Heart left ventricle (tissue), 13 donors: Measurements from ENCODE around the gene CFAP97D2.

Source experiments
- POLR2A ChIP-seq, 2 donors: fragments of 450-650 bp; IDR thresholded peaks; one replicate each; pipeline ENCODE4 v1.6.1; 2017; ENCODE audit warnings: antibody characterized with exemption in 2 of 2, mild to moderate bottlenecking in 2 of 2, moderate library complexity in 2 of 2
- TF ChIP-seq, protein P1 (sequence below), 12 donors: fragments of 200-600 bp; sonication (generic) in 4 of 12; IDR thresholded peaks; one replicate each; pipeline versions ENCODE4 v1.5.0 to v1.8.0; 2018 to 2022; ENCODE audit warnings: antibody characterized with exemption in 12 of 12, mild to moderate bottlenecking in 5 of 12
- donor health status: ischemic (EF 13 %, LVEDD 7.1; RV severe dilation, severe dysfunction).
- donor health status: DM: no; HTN: yes; CAD: no.
- donor health status: DM: no; HTN: no; CAD: no.
- donor health status: ischemic (EF 25% LVEDD 6.9; RV normal size, moderate dysfunction).
- donor health status: ischemic (EF 25% LVEDD 5.7; RV mildly dilated, moderate dysfunction).
- donor health status: ischemic (EF 35%, LVEDD 5.7; RV mildly dilated, moderate dysfunction).
- donor health status: nonischemic (EF 11% LVEDD 7.7; RV severe dilation, severe dysfunction).
- donor health status: DM: yes; HTN: yes; CAD: no.
- donor health status: PGD.
- donor health status: ischemic (EF 29% LVEDD 5.4; RV normal size, mild dysfunction).
- donor health status: nonischemic (EF 23%, LVEDD 6.1; RV moderate dilation, normal function).

DNA sequence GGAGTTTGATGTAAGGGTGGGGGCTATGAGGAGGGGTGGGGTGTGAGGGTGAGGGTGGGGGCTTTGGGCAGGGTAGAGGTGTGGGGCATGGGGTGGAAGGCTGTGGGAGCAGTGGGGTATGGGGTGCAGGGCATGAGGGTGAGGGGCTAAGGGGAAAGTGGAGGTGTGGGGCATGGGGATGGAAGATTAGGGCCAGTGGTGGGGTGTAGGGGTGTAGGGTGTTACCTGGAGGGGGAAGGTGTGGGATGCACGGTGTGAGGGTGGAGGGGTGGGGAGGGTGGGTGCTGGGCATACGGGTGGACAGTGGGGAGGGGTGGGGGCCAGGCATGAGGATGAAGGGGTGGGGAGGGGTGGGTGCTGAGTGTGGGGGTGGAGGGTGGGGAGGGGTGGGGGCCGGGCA, 23.7 kb upstream of the CFAP97D2 start:
- TF ChIP-seq, protein P1, sequence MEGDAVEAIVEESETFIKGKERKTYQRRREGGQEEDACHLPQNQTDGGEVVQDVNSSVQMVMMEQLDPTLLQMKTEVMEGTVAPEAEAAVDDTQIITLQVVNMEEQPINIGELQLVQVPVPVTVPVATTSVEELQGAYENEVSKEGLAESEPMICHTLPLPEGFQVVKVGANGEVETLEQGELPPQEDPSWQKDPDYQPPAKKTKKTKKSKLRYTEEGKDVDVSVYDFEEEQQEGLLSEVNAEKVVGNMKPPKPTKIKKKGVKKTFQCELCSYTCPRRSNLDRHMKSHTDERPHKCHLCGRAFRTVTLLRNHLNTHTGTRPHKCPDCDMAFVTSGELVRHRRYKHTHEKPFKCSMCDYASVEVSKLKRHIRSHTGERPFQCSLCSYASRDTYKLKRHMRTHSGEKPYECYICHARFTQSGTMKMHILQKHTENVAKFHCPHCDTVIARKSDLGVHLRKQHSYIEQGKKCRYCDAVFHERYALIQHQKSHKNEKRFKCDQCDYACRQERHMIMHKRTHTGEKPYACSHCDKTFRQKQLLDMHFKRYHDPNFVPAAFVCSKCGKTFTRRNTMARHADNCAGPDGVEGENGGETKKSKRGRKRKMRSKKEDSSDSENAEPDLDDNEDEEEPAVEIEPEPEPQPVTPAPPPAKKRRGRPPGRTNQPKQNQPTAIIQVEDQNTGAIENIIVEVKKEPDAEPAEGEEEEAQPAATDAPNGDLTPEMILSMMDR (IDR thresholded peaks at IDR 0.05), result no peak
- TF ChIP-seq POLR2A (IDR thresholded peaks at IDR 0.05), result no peak
